Central memory CD4-positive, alpha-beta T cell (primary cell): Measurements from ENCODE around the gene NRG3.

Experiments used
- DNase-seq: peaks from one replicate; pipeline ENCODE4 v3.0.0; 2022

NRG3 gene

DNA sequence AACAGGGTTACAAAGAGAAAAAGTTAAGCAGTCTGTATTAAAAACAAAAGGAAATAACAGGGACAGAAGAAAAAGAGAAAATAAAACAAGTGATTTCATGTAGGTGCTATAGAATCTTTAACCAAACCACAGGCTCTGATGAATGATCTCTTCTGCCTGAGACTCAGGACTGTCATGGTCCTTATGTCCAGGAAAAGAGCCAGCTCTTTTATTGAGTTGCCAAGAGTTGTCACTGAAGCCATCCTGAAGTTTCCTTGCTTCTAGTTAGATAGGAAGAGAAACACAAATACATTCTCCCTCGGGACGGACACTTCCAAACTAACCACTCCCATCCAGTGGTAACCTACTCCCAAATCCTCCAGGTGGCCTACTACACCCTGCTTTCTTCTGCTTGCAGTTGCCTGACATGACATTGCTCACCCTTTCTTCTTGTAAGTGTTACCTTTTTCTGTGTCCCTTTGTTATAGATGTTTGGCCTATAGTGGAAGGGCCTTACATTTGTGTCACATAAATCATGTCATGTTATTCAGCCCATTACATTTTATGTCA is 346.7 kb downstream of the NRG3 start:
- DNase-seq, result no peak

GRCh38 chr10:82228701-82229100 is 353.7 kb downstream of the NRG3 start:
- DNase-seq, result no peak

- DNase-seq, result no peak
These were observed 359.2 kb downstream of the NRG3 start for GRCh38 chr10:82234173-82234572.

GRCh38 chr10:82236084-82236731 is 361.2 kb downstream of the NRG3 start:
- DNase-seq, result no peak

DNA sequence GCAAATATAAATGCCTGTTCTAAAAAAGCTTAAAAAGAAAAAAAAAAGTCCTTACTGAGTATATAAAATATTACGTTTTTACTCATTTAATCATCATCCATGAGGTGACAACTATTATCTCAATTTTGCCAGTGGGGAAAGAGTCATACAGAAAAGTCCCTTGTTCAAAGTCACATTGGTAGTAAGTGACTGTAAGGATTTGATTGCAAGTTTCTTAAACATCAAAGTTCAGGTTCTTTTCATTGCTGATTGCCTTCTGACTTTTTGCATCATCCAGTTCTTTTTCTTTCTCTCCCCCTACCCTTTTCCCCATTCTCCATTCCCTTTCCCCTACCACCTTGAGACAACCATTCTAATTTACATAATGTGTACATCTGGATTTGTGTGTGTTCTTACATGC is 363.3 kb downstream of the NRG3 start:
- DNase-seq, result no peak

DNA sequence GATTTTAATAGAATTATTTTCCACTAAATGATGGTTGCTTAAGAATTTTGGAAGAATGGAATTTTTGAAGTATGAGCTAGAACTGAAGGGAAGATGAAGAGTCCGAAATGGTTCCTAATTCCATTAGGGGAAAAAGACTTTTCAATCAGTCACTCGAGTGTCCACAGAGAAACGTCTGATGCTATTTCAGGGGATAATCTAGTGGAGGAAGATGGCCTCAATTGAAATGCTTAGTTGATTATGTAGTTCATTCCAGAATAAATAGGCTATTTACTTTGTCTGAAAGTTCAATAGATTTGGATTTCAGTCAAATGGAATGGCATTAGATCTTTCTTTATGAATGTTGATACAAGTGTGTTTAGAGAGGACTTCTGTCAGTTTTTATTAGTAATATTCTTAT is 365.4 kb downstream of the NRG3 start:
- no peak for DNase-seq

- DNase-seq, result no peak
These were observed 367.8 kb downstream of the NRG3 start for GRCh38 chr10:82242778-82243177.

DNA sequence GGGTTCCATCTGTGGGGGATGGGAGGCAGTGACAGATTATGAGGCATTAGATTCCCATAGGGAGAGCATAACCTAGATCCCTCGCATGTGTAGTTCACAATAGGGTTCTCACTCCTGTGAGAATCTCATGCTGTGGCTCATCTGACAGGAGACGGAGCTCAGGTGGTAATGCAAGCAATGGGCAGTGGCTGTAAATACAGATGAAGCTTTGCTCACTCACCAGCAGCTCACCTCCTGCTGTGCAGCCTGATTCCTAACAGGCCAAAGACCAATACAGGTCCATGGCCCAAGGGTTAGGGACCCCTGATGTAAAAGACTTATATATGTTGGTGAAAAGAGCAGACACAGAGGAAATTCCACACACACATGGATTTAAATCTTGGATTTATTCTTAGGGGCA is 370.2 kb downstream of the NRG3 start:
- no peak for DNase-seq

- no peak for DNase-seq
These were observed 371.0 kb downstream of the NRG3 start for GRCh38 chr10:82245906-82246560.

DNA sequence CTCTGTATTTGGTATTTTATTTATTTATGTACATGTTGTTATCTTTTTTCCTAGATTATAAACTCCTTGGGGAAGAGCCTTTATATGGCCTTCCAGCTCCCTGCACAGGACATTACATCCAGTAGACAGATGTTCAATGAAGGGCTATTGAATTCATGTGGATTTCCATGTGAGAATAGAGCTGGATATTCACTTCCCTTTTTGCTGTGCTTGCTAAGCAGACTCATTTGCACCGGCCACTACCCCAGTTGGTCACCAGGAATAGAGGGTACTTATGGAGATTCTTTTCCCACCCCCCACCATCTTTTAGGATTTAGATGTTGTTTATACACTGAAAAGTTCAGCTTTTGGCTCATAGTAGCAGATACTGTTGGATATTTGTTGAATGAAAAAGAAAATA is 374.1 kb downstream of the NRG3 start:
- DNase-seq, result no peak

DNA sequence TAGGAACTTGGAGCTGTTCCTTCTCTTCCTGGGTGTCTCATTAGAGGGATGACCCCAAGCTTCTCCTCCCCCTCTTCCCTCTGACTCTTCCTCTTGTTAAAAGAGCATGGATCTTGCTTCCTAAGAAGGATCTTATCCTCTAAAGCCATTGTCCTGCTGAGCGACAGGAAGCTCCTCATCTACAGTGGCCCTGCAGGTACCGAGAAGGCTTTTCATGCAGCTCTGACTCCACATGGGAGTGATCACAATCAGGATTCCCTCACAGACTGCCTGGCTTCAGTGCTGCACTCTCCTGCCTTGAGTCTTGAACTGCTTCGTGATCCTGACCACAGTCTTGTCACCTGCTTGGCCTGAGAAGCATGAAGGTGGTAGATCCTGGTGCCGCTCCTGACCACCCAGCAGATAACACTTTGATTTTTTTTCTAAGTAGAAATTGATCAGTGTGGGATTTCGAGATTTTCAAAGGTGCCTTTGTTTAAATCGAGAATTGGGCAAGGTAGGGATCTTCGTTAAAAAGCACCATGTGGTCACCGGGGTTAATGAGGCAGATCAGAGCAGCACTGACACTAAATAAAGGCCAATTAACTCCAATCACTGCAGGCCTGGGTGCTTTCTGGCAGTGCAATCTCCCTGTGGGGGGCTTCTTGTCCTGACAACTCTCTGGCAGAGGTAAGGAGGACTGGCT is 376.4 kb downstream of the NRG3 start:
- DNase-seq, result no peak

DNA sequence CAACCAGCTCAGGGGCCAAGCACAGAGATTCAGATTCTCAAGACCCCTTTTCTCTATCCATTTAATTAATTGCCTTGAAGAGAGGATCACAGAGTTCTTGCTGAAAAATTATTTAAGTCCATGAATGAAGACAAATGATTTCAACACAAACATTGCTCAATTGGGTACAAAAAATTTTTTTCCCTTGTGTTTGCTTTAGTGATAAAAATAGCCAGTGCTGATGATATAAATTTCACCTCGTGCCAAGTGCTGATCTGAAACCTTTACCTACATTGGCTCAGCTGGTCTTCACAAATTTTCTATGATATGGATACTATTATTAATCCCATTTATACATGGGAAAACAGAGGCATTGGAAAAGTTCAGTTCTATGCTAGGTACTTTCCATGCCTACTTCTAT is 377.1 kb downstream of the NRG3 start:
- no peak for DNase-seq

DNA sequence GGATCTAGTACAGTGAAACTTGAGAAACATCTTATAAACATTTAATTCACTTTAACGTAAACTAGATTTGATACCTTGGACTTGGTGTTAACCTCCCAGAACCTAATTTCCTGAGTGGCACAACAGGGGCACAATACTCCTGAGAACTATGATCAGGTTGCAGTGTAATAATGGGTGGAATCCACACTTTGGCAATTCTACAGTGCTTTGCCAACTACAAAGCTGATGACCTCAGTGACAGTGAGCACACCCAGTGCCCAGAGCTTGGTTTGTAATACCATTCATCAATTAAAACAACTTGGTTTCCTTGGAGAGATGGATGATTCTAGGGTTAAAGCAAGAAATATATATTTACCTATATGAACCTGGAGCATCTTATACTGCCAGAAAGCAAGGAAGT is 379.2 kb downstream of the NRG3 start:
- DNase-seq, result no peak

DNA sequence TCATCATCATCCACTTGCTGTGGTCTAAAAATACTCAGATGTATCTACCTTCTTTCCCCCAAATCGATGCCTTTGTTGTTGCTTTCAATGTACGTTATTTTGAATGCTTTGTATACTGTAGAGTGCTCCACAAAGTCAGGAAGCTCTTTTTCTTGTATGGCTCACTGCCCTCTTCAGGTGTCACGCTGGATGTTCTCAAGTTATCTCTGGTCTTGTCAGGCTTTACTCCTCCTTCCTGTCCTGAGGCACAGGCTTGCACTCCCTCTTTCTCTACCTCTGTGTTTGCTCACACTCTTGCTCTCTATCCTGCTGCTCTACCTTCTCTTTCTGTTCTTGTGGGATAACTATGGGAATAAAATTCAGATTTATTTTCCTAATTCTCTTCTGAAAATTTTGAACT is 381.3 kb downstream of the NRG3 start:
- DNase-seq, result no peak

GRCh38 chr10:82266438-82266837 is 391.4 kb downstream of the NRG3 start:
- no peak for DNase-seq

DNA sequence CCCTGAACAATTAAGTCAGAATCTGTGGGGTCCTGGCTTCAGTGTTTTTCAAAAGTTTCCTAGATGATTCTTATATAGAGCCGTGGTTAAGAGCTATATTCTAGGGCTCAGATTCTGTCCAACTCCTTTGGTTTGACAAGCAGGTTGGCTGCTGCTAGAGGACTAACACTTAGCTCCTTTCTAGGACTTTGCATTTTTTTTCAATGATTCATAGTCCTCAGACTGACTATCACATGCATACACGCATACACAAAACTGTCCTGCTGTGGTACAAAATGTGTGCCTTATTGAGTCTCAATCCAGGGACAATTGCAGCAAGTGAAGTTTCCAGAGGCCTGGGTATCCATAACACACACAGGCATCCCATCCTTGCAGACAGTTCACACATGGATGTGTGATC is 392.0 kb downstream of the NRG3 start:
- DNase-seq, result no peak

GRCh38 chr10:82267465-82267864 is 392.5 kb downstream of the NRG3 start:
- DNase-seq, result no peak

- DNase-seq, result no peak
These were observed 393.0 kb downstream of the NRG3 start for GRCh38 chr10:82267960-82268359.

GRCh38 chr10:82277591-82277990 is 402.6 kb downstream of the NRG3 start:
- no peak for DNase-seq

DNA sequence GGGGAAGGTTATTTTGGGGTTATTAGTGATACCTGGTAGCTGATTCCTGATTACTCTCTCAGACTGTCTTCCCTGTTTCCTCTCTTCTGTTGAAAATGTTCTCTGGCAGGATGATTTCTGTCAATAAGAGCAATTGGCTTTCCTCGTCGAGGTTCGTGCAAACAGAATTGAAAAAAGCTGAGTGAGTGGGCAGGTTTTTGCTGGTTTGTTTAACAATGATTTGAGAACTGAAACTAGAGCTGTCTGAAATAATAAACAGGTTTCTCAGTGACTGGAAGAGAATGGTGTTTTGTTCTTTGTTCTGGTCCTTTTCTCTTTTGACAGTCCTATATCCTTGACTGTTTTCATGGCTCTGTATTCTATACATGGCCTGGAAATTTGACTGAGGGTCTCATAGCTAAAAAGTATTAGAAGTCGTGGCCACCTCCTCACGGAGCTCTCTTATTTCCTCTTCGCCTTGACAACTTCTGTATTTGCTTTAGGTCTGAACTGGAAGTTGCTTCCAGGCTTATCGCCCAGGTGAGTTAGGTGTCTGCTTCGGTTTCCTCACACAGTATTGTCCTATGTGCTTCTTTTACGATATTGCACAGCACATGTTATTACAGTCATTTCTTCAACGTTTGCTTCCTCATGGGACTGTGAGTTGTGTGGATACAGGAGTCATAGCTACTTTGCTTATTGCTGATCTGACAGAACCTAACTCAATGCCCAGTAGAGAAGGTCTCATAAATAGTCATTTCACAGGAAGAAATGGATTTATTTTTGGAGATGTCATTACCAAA is 403.6 kb downstream of the NRG3 start:
- DNase-seq, result no peak

DNA sequence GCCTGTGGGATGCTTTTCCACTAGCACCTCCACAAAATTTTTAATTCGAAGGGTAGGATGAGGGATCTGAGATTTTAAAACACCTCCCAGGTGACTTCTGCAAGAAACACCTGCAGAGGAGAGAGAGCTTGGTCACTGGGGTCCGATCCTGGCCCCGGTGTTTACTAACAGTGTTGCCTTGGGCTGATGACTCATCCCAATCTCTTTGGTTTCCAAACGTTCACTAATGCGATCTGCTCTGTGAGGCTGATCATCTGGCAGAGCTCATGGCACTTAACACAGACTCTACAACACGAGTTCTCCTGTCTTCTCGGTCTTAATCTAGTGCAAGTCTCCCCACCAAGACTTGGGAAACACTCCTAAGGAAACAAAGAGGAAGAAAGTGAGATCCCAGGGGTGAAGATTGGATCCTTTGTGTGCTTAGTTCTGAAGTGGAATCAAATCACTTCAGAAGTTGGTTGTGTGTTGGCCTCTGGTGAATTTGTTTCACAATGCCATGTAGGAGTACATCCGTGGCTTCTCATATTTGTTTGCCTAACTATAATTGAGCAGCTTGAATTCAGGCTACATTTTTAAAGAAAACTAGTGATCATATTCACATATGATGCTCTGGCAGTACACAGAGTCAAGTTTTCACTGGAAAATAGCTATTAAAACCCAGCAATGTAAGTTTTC is 407.9 kb downstream of the NRG3 start:
- no peak for DNase-seq

- no peak for DNase-seq
These were observed 409.2 kb downstream of the NRG3 start for GRCh38 chr10:82284180-82284579.

GRCh38 chr10:82288461-82288881 is 413.5 kb downstream of the NRG3 start:
- no peak for DNase-seq
